Eye (tissue), 1 donor: ENCODE results near the gene MALT1.

Experiments used
- DNase-seq: peaks from one replicate; pipeline ENCODE4 v3.0.0-alpha.2; 2015

The MALT1 gene

GRCh38 chr18:58692422-58693185 is 21.3 kb downstream of the MALT1 start:
- DNase-seq: no peak

DNA sequence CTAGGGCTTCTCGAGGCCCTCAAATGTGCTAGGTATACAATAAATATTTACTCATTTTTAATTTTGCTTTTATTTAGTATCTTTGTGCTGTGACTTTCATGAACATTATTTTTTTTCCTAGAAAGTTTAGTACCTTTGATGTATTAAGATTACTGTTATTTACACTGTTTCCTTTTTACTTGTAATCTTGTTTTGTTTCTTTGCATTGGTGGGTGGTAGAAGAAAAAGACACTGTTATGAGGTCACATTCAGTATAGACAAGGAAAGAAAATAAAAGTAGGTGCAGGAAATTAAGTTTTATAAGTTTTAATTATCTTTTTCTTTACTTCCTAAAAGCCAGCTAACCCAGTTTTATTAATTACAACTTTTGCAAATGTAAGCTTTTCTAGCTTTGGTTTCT is 23.0 kb downstream of the MALT1 start:
- no peak for DNase-seq

DNA sequence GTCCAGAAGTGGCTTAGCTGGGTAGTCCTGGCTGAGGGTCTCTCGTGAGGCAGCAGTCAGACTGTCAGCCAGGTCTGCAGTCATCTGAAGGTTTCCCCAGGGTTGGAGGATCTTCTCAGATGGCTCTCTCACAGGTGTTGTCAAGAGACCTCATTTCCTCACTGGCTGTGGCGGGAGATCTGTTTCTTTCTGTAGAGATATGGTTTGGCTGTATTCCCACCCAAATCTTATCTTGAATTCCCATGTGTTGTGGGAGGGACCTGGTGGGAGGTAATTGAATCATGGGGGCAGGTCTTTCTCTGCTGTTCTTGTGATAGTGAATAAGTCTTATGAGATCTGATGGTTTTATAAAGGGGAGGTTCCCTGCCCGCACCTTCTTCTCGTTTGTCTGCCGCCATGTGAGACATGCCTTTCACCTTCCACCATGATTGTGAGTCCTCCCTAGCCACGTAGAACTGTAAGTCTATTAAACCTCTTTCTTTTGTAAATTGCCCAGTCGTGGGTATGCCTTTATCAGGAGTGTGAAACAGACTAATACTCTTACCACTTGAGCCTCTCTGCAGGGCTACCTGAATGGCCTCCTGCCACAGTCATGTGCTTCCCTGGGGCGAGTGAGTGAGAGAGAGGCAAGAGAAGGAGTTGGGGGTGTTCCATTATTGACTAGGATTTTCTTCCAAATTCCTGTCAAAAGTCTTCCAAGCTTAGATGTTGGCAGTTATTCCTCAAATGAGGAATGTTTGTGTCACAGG is 23.6 kb downstream of the MALT1 start:
- DNase-seq: no peak

DNA sequence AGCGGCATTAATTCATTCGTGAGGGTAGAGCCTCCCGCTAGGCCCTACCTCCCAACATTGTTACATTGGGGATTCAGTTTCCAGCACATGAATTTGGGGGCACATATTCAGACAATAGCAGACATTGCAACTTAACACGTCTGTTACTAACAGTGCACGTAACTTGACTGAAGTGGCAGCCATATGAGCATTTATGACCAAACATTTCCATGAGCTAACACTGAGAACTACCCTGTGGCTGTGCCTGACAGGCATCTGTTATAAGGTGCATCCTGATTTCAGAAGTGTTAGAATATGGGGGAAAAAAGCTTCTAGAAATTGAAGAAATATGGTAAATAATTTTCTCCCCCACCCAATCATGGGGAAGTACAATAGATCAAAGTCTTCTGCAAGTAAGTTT is 24.5 kb downstream of the MALT1 start:
- no peak for DNase-seq

DNA sequence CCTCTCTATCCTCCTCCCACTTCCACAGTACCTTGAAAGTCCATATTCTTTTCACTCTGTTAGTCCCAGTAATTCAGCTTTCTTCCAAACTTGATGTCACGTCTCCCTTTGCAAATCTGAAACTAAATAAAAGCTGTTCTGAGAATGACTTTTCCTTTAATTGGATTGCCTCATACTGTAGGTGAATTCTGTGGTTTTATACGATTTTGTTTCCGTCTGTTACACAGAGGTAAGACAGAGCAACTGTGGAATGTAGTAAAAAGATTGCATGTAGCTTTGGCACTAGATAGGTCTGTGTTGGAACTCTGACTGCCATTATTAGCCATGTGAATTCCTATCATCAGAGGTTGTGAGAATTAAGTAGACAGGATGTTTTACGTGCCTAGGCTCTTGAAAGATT is 25.9 kb downstream of the MALT1 start:
- DNase-seq: no peak

DNA sequence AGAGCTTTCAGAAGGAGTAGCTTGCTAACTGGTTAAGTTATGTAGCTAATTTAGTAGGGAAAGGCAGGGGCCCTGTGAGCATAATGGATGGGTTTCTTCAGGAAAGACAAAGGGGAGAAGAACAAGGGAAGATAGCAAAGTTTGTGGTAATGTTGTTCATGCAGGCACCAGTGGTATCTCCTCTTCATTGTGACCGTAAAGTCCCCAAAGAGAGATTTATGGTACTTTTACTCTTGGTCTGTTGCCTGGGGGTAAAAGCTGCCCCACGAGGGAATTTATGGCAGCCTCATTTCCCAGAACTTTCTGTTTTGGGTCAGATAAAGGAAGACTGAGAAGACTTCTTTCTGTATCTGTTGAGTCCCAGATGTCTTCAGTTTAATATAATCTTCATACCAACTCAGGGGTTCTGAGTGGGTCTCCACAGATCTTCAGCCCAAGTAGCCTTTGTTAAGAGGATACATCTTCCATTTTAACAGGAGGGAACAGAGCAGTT is 27.5 kb downstream of the MALT1 start:
- no peak for DNase-seq

- no peak for DNase-seq
These were observed 28.3 kb downstream of the MALT1 start for GRCh38 chr18:58699551-58699950.

- DNase-seq: no peak
These were observed 28.9 kb downstream of the MALT1 start for GRCh38 chr18:58700209-58700608.

GRCh38 chr18:58712930-58713329 is 41.7 kb downstream of the MALT1 start:
- DNase-seq: no peak

- DNase-seq: no peak
These were observed 43.0 kb downstream of the MALT1 start for GRCh38 chr18:58714259-58714658.

GRCh38 chr18:58714821-58715220 is 43.6 kb downstream of the MALT1 start:
- DNase-seq: no peak

GRCh38 chr18:58715540-58715939 is 44.3 kb downstream of the MALT1 start:
- no peak for DNase-seq

DNA sequence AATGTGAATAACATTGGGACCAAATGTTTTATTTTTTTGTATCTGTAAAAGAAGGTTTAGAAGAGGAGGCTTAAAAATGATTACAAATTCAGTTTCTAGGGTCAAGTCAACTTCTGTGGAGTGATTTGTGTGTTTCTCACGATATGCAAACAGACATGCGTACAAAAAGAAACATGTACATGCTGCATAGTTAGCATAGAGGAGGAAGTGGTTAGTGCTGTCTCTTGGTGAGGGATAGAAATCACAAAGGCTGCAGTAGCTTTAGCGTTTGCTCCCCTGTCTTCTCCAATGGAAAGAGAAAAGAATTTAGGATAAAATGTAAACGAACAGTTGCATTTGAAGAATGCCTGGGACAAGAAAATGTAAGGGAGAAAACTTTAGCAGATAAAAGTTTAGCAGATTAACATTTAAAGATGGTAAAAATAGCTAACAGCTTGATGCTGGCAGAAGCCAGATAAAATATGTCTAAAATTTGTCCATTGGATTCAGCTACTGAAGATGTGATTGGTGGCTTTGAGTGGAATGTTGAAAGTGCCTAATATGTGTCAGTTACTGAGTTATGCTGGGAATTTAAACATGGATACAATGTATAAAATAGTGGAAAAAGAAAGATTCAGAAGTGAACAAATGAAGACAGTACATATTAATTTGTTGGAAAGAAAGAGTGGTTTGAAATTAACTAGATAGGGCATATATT is 44.9 kb downstream of the MALT1 start:
- DNase-seq: no peak

DNA sequence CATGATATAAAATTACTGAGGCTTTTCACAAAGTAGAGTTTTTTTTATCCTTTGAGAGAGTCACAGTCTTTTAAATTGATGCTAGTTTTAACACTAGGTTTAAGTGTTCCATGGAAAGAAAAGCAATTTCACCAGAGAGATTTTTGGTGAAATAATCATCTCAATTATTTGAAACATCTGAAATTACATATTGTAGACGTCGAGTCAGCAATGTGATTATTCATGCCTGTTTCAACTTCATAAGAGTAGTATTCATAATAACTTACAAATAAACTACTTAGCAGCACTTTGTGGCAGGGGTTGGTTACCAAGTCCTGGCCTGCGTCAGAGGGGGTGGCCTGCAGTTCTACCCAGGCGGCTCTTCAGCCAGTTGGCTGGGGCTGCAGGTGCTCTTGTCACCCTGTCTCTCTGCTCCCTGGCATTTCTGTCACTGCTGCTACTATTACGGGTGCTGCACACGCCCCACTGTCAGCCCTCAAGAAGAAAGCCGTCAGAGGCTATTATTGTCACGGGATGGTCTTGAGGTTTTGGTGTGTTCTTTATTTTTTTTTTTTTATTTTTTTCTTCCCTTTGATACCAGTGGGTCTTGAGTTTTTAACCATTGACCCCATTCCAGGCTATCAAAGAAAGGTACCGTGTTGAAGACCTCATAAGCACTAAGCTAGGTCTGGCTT is 50.4 kb downstream of the MALT1 start:
- DNase-seq: no peak

DNA sequence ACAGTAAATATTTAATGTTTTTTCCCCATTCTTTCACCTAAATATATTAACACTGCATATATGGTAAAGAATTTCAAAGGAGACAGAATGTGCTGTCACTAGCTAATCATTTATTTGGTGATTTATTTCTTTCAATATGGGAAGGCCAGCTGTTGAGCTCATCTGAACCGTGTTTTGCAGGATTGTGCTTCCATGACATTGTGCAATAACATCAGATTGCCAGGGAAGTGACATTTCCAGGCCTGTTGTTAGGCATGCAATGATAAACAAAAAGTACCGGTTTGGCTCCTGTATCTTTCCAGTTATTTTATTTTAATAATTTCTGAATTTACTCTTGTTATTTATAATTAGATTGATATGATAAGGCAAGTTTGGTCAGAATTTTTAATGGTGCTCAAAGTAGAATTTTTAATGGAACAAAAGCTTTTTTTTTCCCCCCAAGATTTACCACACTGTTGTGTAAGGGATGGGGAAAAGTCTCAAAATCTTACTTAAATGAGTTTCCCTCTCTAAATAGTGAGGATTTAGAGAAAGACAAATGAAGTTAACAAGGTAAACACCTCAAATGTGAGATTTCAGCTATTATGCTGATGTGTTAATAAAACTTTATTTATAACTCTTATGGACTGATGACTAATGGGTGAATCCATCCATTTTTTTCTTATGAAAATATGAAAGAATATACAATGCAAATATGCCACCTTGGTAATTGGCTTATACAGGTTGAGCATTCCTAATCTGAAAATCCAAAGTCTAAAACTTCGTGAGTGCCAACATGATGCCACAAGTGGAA is 52.7 kb downstream of the MALT1 start:
- no peak for DNase-seq

- peak; percentile 24 for DNase-seq
These were observed 55.4 kb downstream of the MALT1 start for GRCh38 chr18:58726671-58727070.

DNA sequence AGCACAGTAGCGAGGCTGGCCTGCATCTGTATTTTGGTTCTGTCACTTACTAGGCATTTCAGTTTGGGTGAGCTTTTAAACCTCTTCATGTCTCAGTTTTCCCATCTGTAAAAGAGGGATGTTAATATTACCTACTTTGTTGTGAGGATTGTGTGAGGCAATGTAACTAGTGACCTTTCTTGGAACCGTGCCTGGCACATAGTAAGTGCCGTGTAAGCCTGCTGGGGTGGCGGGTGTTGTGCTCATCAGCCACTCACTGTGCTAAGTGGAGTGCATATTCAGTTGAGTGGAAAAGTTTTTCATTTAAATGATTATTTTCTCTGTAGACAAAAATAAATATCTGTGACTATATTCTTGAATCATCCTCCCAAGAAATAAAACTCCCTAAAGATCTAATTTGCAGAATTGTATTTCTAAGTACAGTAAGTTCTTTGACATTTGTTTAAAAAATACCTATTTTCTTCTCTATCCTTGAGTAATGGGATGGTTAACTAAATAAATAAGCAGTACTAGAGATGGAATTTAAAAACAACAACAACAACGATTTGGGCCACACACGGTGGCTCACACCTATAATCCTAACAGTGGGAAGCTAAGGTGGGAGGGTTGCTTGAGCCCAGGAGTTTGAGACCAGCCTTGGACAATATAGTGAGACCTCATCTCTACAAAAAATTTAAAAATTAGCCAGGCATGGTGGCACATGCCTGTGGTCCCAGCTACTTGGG is 56.7 kb downstream of the MALT1 start:
- peak; percentile 6 for DNase-seq

GRCh38 chr18:58728719-58729118 is 57.5 kb downstream of the MALT1 start:
- no peak for DNase-seq

- no peak for DNase-seq
These were observed 59.4 kb downstream of the MALT1 start for GRCh38 chr18:58730618-58731017.

- DNase-seq: no peak
These were observed 61.2 kb downstream of the MALT1 start for GRCh38 chr18:58732471-58732870.

GRCh38 chr18:58733866-58734265 is 62.6 kb downstream of the MALT1 start:
- DNase-seq: no peak

DNA sequence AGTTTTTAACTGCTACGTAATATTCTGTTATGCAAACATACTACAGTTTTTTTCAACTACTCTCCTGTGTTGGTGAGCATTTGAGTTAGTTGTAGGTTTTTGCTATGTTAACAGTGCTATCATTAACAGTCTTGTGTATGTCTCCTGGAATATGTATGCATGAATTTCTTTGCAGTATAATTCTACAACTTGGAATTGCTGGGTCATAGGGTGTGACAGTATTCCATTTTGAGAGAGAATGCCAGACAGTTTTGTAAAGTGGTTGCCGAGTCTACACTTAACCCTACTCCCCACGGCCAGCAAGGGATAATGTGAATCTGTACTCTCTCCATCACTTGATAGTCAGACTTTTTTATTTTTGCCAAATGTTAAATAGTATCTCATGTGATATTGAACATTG is 67.1 kb downstream of the MALT1 start:
- DNase-seq: no peak
